Psoas muscle (tissue), 8 donors: ENCODE data around the gene QRICH2. TPM values are rescaled to one million over a fixed set of nuclear protein-coding genes. Genes with fewer than 3 reads are reported as not detected.
A peak's percentile ranks its signal among the peaks of the same experiment; 100 is the strongest.

Experiments
- ATAC-seq, 4 donors: fragments of 200-7000 bp; cut with Tn5 transposase; one replicate each; pipeline ENCODE4 v1.9.1; 2020; ENCODE audit warnings: moderate library complexity in 3 of 4, mild to moderate bottlenecking in 2 of 4
- DNase-seq, 2 donors: peaks; one replicate each; pipeline ENCODE4 v3.0.0-alpha.2; 2020
- H3K27ac ChIP-seq: fragments of 200-600 bp; one replicate; pipeline ENCODE4 v1.8.0; 2022
- H3K27me3 ChIP-seq, 3 donors: fragments of 200-600 bp in 1 of 3; one replicate each; pipeline versions ENCODE4 v1.6.1 to v1.8.0; 2013 to 2022; ENCODE audit warnings: low read length in 2 of 3, mild to moderate bottlenecking in 2 of 3, moderate library complexity in 1 of 3; ENCODE audit not compliant: insufficient read depth in 3 of 3
- H3K36me3 ChIP-seq, 2 donors: fragments of 200-600 bp in 1 of 2; one replicate each; pipeline versions ENCODE4 v1.6.1 to v1.8.0; 2013 to 2022; ENCODE audit warnings: low read depth in 1 of 2, mild to moderate bottlenecking in 1 of 2, moderate library complexity in 1 of 2; ENCODE audit not compliant: insufficient read depth in 1 of 2
- H3K4me1 ChIP-seq: fragments of 200-600 bp; one replicate; pipeline ENCODE4 v1.8.0; 2022
- H3K4me3 ChIP-seq: fragments of 200-600 bp; one replicate; pipeline ENCODE4 v1.8.0; 2022; ENCODE audit warnings: mild to moderate bottlenecking
- H3K9me3 ChIP-seq: fragments of 200-600 bp; one replicate; pipeline ENCODE4 v1.8.0; 2022
- WGBS, 3 donors: extraction: QIAGEN DNeasy Blood & Tissue Kit; methylation state at CpG; one replicate each; pipeline versions ENCODE4 v1.1.6 to v1.1.7; 2013; 5-methylcytosine and 5-hydroxymethylcytosine counted together
- intact Hi-C, 2 donors: fragments of 100-400 bp; cut with DNase I; formaldehyde crosslinking; loops; one replicate each; pipeline versions ENCODE4 v1.11.0 to v1.14.2; 2022
- polyA plus RNA-seq, 3 donors: library from polyadenylated mRNA; stranded (reverse); fragments of 200-250 nt; gene quantifications; one replicate each; pipeline ENCODE4 v1.2.3, GENCODE V29; 2013
- total RNA-seq, 4 donors: library from RNA; stranded (reverse); fragmentation: NEBNext Ultra II Directional in 2 of 4; extraction: Animal tissue kit (Norgen Biotek cat#: 25700) in 2 of 4; gene quantifications; one replicate each; pipeline versions ENCODE4 v1.2.1 to v1.2.4, GENCODE V29; 2021 to 2023
- TF ChIP-seq, protein P1 (sequence below): fragments of 200-600 bp; IDR thresholded peaks from one replicate; pipeline ENCODE4 v1.8.0; 2022; ENCODE audit warnings: antibody characterized with exemption
- donor health status: healthy with polysubstance abuse.
- donor health status: DM: no; HTN: no; CAD: no; lungs with moderate emphysema.
- donor health status: Bipolar disorder and iron deficiency.
- donor health status: healthy.
- donor health status: DM: yes; HTN: yes; CAD: no.
- donor health status: DM: no; HTN: no; CAD: no.
- donor health status: DM: no; HTN: no; CAD: no.
- donor health status: DM: yes; HTN: yes; CAD: no.

The QRICH2 gene
- total and polyA plus RNA-seq, 7 donors: 0.69 to 1.5 (median 1.1) TPM

- DNase-seq (peak; percentile 88 to 93), ATAC-seq (peak; percentile 90 to 97 (median 92))
- H3K27me3 ChIP-seq: no peaks in the 10 kb centered on the region
- H3K36me3 ChIP-seq: no peaks in the 10 kb centered on the region
- intact Hi-C loops: no loop called here
- H3K4me1 ChIP-seq: peaks cover 54% of the 10 kb centered on the region
- H3K9me3 ChIP-seq: no peaks in the 10 kb centered on the region
- no peak overlapping the region for H3K4me3 ChIP-seq
- TF ChIP-seq, protein P1, sequence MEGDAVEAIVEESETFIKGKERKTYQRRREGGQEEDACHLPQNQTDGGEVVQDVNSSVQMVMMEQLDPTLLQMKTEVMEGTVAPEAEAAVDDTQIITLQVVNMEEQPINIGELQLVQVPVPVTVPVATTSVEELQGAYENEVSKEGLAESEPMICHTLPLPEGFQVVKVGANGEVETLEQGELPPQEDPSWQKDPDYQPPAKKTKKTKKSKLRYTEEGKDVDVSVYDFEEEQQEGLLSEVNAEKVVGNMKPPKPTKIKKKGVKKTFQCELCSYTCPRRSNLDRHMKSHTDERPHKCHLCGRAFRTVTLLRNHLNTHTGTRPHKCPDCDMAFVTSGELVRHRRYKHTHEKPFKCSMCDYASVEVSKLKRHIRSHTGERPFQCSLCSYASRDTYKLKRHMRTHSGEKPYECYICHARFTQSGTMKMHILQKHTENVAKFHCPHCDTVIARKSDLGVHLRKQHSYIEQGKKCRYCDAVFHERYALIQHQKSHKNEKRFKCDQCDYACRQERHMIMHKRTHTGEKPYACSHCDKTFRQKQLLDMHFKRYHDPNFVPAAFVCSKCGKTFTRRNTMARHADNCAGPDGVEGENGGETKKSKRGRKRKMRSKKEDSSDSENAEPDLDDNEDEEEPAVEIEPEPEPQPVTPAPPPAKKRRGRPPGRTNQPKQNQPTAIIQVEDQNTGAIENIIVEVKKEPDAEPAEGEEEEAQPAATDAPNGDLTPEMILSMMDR: no peak
- H3K27ac ChIP-seq: peak overlapping the region; percentile 87
- WGBS, 3 donors: 31 to 48% (median 40%) methylated on average over 11 of the region's 11 CpGs
These were observed 55.8 kb downstream of the QRICH2 start for GRCh38 chr17:76252040-76252954.

- H3K4me3 ChIP-seq: no peak overlapping the region
- ATAC-seq (peak in 2 of 4 donors; percentile 6 to 19), DNase-seq (peak in 1 of 2 donors; percentile 40)
- intact Hi-C loops: no loop called here
- WGBS, 3 donors: 57 to 70% (median 58%) methylated on average over 8 of the region's 8 CpGs
- TF ChIP-seq, protein P1: no peak
- H3K27me3 ChIP-seq: no peaks in the 10 kb centered on the region
- no peaks in the 10 kb centered on the region for H3K36me3 ChIP-seq
- H3K9me3 ChIP-seq: no peaks in the 10 kb centered on the region
- H3K27ac ChIP-seq: peak overlapping the region; percentile 87
- peaks cover 61% of the 10 kb centered on the region for H3K4me1 ChIP-seq
These were observed 56.5 kb downstream of the QRICH2 start for GRCh38 chr17:76251478-76252039.

GRCh38 chr17:76250141-76250540, 57.9 kb downstream of the QRICH2 start:
- Histone ChIP-seq H3K36me3 (no peaks in the 10 kb centered on the region), H3K4me1 (peaks cover 69% of the 10 kb centered on the region), H3K4me3 (no peak overlapping the region), H3K27ac (no peak overlapping the region), H3K27me3 (no peaks in the 10 kb centered on the region), H3K9me3 (no peaks in the 10 kb centered on the region)
- TF ChIP-seq, protein P1: no peak
- WGBS, 3 donors: 83 to 95% (median 85%) methylated on average over 6 of the region's 6 CpGs
- no peak for ATAC-seq
- DNase-seq: no peak
- intact Hi-C loops: no loop called here

- peak overlapping the region; percentile 35 for H3K4me3 ChIP-seq
- peak overlapping the region; percentile 86 for H3K27ac ChIP-seq
- intact Hi-C loops: no loop called here
- TF ChIP-seq, protein P1: no peak
- WGBS, 3 donors: 38 to 59% (median 48%) methylated on average over 11 of the region's 11 CpGs
- no peaks in the 10 kb centered on the region for H3K27me3 ChIP-seq
- no peaks in the 10 kb centered on the region for H3K9me3 ChIP-seq
- no peaks in the 10 kb centered on the region for H3K36me3 ChIP-seq
- no peak for ATAC-seq
- H3K4me1 ChIP-seq: peaks cover 77% of the 10 kb centered on the region
- peak in 1 of 2 donors; percentile 47 for DNase-seq
These were observed 59.9 kb downstream of the QRICH2 start for GRCh38 chr17:76248013-76248782.
